GM23248 (cell line): ENCODE measurements around the gene TXNRD1.

Source experiments
- EZH2 ChIP-seq: fragments of 200-600 bp; sonication (generic); IDR thresholded peaks from 2 replicates; pipeline ENCODE4 v1.6.1; 2018; ENCODE audit warnings: antibody characterized with exemption, mild to moderate bottlenecking; ENCODE audit not compliant: insufficient read depth, poor library complexity, severe bottlenecking
- EZH2phosphoT487 ChIP-seq: fragments of 200-600 bp; sonication (generic); IDR thresholded peaks from 2 replicates; pipeline ENCODE4 v1.6.1; 2018; ENCODE audit warnings: antibody characterized with exemption, moderate library complexity, mild to moderate bottlenecking, low read depth; ENCODE audit not compliant: insufficient read depth

GRCh38 chr12:104340177-104340576 lies 124.6 kb downstream of the TXNRD1 start:
- no peak for TF ChIP-seq EZH2
- no peak for TF ChIP-seq EZH2phosphoT487
